ENCODE data around the gene ZNF888.
"Not testable (repeated sequence)": the region's sequence is repeated elsewhere in the genome, so short reads cannot be mapped to it uniquely, and the experiment has no call there.

The ZNF888 gene

DNA sequence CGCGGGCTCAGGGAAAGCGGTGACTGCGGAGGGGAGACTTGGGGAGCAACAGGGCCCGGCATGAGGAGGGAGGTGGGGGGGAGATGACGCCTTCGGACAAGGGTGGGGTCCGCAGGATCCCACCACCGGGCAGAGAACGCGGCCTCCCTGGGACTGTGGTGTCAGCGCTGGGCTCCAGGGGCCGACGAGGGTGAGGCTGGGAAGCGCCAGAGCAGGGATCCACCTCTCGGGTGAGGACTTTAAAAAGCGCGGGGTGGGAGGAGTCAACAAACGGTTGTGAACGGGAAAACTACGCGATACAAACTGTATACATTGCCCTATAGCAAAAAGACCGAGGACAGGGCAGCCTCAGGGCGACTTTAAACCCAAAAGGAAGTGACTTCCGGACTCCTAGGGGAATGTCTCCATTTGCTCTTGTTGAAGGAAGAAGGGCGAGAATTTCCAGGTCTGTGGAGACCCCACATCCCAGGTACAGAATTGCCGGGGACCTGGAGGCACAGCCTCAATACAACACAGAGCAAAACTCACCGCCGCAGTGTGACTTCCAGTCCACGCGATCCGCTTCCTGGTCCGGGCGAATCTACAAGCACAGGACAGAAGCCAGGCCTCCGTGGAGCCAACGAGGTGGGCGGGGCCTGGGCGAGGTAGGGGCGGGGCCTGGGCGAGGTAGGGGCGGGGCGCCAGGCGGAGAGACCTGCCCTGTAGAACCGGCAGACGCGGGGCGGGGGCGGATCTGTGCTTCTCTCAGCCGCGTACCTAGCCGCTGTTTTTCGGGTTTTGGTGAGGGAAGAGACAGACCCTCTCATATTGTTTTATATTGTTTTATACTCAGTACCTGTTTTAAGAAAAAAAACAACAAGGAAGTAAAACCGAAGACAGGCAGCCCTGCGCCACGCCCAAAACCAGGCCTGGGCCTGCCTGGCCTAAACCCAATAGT lies at the start of gene ZNF888:
TSS of gene ZNF888 (minus strand) at position 588 of the 937 bp plus-strand sequence. CDS start 5,555 bp downstream, outside the sequence.
- DNase-seq, result peak; percentile 78

DNA sequence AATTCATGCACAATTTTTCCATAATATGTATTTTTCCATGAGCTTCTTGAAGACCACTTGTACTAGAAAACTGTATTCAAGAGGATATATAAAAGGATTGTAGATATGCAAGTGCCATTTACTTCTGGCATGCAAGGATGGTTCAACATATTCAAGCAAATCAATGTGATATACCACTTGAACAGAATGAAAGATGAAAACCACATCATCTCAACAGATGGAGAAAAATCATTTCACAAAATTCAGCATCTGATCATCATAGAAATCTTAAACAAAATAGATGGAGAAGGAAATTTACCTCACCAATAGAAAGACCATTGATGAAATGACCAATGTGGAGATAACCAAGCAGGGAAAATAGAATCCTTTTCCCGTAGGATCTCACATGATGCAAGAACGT lies 44.5 kb upstream of the ZNF888 start:
- no peak for DNase-seq

DNA sequence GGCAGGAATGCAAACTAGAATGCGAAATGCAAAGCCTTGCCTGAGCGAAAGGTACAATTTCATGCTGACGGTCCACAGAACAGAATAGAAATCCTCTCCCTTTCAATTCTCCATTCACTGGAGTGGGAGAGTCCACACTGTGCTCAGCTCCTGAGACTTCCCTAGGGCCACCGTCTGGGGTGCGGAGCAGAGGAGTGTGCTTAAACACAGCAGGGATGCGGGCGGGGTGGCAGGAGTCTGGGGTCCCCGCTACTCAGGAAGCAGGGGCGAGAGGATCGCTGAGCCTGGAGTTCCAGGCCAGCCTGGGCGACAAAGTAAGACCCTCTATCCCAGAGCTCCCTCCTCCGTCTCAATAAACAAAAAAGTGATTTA lies 40.0 kb upstream of the ZNF888 start:
- DNase-seq, result no peak

DNA sequence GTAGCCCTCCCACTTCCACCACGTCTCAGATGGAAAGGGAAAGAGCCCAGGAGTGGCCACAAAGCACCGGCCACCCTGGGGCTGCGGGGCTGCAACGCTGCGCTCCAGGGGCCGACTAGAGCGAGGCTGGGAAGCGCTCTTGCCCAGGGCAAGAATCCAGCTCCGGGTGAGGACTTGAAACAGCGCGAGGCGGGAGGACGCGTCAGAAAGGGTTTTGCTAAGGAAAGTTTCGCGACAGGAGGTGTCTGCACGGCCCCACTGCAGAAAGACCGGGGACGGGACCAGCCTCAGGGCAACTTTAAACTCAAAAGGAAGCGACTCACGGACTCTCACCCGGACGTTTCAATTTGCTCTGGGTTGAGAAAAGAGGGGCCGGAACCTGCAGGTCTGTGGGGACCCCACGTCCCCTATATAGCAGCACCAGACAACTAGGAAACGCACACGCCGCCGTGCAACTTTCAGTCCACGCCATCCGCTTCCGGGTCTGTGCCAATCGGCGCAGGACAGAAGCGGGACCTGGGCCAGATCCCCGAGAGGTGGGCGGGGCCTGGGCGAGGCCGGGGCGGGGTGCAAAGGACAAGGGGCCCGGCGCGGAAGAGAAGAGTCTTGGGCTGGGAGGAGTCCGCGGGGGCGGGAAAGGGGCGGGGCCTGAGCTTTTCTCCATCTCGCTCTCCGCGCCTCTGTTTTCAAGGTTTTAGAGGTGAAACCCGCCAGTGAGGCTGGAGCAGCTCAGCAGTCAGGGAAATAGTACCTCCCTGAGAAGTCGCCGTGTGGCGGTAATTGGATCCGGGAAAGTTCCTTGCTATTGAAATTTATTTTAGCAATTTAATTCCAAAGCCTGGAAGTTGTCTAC lies 39.4 kb upstream of the ZNF888 start, which contains the start of gene ZNF816:
TSS of gene ZNF816 (minus strand) at position 488 of the 853 bp plus-strand sequence. CDS start 6,792 bp downstream, outside the sequence.
- DNase-seq, result peak; percentile 94

DNA sequence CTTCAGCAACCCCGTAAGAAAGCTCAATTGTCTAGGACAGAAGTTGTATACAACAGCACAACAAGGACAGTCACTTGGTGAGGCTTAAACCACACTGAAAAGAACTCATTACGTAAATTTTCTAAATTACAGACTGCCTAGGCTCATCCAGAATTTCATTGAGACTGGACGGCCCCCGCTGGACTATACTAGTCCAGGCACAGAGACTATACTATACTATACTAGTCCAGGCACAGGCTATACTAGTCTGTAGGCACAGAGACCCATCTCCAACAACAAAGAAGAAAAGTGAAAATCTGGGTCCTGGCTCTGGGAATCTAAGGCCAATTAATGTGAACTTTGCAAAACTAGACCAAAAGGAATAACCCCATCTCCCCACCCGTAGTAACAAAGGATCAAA lies 38.8 kb upstream of the ZNF888 start:
- no peak for DNase-seq

DNA sequence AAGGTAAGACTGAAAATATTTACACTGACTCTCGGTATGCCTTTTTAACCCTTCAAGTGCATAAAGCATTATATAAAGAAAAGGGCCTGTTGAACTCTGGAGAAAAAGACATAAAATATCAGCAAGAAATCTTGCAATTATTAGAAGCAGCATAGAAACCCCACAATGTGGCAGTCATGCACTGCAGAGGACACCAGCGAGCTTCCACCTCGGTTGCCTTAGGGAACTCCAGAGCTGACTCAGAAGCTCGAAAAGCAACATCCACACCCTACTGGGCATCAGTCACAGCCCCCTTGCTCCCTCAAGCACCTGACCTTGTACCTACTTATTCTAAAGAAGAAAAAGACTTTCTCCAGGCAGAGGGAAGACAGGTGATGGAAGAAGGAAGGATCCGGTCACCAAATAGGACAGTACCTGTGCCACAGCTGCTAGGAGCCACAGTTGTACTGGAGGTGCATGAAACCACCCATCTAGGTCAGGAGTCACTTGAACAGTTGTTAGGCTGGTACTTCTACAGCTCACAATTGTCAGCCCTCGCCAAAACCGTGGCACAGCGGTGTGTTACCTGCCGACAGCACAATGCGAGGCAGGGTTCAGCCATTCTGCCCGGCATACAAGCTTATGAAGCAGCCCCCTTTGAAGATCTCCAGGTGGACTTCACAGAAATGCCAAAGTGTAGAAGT lies 36.5 kb upstream of the ZNF888 start:
- DNase-seq, result no peak

DNA sequence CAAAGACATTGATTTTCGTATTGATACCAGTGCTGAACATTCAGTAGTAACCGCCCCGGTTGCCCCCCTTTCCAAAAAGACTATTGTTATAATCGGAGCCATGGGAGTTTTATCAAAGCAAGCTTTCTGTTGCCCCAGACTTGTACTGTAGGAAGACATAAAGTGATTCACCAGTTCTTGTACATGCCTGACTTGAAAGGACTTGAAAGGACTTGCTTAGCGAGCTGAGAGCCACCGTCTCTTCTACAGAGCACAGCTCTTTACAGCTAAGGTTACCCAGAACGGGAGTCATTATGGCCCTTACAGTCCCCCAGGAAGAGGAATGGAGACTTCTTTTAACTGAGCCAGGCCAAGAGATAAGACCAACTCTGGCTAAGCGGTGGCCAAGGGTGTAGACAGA lies 34.4 kb upstream of the ZNF888 start:
- DNase-seq, result no peak

DNA sequence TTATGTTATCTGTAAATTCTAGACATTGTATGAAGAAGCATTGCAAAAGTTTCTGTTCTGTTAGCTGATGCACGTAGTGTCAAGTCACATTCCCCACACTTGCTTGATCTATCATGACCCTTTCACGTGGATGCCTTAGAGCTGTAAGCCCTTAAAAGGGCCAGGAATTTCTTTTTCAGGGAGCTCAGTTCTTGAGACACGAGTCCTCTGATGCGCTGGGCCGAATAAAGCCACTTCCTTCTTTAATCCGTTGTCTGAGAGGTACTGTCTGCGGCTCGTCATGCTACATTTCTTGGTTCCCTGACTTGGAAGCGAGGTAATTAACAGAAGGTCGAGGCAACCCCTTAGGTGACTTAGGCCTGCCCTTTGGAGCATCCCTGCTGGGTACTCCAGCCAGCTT lies 33.7 kb upstream of the ZNF888 start:
- DNase-seq, result no peak

DNA sequence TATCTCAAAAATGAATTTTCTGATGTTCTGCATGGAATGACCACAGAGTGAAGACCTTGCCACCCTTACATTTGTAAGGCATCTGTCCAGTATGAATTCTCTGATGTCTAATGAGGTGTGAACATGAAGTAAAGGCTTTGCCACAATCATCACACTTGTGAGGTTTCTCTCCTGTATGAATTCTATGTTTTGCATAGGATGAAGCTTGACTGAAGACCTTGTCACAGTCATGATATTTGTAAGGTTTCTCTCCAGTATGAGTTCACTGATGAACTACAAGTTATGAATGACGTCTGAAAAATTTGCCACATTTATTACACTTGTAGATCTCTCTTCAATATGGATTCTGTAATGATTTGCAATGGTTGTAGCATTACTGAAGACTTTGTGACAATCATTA lies 26.2 kb upstream of the ZNF888 start:
- DNase-seq, result no peak

DNA sequence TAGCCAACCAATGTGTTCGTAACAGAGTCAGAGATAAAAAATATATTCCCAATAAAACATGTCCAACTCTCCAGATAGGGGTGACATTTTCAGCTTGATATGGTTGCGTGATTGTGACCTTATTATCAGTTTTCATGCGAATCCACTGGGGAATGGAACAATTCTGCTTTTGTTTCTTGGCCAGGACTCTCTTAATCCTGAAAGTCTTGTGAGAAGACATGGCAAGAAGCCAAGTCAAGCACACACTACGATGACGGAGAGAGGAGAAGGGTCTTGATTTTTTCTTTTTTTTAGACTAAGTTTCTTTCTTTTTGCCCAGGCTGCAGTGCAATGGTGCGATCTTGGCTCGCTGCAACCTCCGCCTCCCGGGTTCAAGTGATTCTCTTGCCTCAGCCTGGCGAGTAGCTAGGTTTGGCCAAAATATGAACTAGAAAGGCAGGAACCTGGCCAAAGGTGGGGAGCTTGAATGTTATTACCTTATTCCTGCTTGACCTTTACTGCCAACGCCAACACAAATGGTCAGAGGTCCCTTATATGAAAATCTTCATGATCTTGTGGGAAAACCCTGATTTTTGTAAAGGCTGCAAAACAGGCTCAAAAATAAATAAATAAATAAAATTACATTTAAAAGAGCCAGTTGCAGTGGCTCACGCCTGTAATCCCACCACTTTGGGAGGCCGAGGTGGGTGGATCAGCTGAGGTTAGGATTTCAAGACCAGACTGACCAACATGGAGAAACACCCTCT lies 25.0 kb upstream of the ZNF888 start:
- no peak for DNase-seq

DNA sequence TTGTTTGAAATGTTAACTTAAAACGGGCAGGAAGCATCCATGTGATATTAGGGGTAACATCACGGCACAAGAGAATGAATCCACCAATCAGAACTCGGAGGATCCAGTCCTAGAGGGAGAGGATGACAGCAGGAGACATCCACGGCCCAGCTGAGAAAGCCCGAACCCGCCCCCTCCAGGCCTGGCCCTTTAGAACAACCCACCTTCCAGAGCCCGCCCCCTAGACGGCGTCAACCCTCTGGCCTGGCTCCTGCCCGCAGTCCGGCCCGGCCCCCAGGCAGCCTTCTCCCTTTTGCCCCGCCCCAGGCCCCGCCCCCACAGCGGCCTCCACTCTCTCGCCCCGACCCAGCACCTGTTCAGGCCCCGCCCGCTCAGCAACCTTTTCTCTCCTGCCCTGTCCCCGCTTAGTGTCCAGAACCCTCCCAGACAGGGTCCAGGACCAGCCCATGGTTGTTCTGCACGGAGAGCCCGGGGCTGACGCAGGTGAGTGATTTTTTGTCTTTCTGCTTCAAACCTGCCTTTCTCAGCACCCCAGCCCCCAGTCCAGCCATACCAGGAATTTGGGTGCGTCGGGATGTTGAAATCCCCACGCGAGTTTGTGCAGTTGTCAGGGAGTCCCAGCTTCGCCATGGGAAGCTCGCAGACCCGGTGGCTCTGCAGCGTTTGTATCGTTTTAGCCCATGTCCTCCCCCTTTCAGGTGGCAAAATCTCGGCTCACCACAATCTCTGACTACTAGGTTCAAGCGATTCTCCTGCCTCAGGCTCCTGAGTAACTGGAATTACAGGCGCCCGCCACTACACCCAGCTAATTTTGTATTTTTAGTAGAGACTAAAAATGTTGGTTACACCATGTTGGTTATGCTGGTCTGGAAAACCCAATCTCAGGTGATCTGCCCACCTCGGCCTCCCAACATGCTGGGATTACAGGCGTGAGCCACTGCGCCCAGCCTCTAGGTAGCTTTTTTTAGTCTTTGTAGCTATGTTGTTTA lies 23.4 kb upstream of the ZNF888 start:
- no peak for DNase-seq

DNA sequence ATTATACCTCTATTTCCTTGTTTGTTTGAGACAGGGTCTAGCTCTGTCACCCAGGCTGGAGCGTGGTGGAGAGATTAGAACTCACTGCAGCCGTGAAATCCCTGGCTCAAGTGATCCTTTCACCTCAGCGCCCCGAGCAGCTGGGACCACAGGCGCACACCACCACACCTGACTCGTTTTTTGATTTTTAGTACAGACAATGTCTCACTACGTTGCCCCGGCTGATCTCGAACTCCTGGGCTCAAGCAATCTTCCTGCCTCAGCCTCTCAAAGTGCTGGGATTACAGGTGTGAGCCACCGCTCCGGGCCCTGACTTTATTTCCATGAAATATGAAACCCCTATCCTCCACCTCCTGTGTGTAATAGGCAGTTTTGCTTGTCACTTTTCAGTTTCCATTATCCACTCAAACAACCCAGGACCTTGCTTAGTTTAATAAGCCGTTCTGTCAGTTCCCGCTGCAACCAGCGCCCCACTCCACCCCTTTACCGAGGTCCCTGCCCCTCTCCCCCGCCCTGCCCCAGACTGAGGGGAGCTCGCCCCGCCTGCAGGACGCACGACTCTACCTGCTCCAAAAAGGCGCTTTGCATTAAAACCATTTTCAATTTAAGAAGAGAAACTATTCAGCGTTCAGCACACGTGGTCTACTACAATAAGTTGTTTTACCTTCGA lies 22.6 kb upstream of the ZNF888 start:
- DNase-seq, result no peak

DNA sequence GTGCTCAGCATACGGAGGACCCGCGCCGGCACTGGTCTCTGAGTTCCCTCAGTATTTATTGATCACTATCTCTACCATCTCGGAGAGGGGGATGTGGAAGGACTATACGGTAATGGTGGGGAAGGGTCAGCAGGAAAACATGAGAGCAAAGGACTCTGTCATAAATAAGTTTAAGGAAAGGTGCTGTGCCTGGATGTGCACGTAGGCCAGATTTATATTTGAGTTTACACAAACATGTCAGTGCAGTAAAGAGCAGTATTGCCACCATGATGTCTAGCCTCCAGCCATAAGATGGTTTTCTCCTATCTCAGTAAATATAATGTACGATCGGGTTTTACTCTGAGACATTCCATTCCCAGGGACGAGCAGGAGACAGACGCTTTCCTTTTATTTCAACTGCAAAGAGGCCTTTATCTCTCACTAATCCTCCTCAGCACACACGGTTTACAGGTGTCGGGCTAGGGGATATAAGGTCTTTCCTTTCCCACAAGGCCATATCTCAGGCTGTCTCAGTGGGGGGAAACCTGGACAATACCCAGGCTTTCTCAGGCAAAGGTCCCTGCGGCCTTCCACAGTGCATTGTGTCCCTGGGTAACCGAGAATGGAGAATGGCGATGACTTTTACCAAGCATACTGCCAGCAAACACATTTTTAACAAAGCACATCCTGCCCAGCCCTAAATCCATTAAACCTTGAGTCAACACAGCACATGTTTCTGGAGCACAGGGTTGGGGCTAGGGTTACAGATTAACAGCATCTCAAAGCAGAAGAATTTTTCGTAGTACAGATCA lies 21.7 kb upstream of the ZNF888 start:
- DNase-seq, result not testable (repeated sequence)

DNA sequence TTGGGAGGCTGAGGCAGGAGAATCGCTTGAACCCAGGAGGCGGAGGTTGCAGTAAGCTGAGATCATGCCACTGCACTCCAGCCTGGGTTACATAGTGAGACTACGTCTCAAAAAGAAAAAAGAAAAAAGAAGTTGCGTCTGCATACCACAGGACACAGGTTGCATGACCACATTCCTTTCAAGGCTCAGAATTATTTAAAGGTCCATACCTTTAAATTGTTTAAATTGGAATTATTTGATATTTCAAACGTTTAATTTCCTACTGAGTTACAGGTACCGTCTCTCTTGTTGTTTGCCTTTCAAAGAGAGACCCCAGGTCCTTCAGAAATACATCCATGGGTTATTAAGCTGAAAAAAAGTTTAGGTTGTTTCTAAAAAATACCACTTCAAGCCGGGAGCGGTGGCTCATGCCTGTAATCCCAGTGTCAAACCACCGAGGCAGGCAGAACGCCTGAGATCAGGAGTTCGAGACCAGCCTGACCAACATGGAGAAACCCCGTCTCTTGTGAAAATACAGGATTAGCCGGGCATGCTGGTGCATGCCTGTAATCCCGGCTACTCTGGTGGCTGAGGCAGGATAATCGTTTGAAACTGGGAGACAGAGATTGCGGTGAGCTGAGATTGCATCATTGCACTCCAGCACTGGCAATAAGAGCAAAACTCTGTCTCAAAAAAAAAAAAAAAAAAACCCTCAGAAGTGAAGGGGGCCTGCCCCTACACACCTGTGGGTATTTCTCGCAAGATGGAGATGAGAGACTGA lies 20.8 kb upstream of the ZNF888 start:
- DNase-seq, result no peak

DNA sequence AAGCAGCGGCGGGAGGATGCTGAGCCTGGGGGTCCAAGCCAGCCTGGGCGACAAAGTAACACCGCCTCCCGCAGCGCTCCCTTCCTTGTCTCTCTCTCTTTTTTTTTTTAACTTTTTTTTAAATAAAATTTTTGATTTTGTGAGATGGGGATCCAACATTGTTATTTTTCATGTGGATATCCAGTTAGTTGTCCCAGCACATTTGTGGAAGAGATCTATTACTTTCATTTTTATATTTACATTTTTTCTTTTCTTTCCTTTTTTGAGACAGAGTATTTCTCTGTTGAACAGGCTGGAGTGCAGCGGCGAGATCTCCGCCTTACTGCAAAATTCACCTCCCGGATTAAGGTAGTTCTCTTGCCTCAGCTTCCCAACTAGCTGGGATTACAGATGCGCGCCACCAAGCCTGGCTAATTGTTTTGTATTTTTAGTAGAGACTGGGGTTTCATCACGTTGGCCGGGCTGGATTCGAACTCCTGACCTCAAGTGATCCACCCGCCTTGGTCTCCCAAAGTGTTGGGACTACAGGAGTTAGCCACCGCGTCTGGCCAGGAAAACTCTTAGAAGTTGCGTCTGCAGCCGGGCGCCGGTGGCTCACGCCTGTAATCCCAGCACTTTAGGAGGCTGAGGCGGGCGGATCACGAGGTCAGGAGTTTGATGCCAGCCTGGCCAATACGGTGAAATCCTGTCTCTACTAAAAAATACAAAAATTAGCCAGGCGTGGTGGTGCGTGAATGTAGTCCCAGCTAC lies 20.1 kb upstream of the ZNF888 start:
- DNase-seq, result no peak

DNA sequence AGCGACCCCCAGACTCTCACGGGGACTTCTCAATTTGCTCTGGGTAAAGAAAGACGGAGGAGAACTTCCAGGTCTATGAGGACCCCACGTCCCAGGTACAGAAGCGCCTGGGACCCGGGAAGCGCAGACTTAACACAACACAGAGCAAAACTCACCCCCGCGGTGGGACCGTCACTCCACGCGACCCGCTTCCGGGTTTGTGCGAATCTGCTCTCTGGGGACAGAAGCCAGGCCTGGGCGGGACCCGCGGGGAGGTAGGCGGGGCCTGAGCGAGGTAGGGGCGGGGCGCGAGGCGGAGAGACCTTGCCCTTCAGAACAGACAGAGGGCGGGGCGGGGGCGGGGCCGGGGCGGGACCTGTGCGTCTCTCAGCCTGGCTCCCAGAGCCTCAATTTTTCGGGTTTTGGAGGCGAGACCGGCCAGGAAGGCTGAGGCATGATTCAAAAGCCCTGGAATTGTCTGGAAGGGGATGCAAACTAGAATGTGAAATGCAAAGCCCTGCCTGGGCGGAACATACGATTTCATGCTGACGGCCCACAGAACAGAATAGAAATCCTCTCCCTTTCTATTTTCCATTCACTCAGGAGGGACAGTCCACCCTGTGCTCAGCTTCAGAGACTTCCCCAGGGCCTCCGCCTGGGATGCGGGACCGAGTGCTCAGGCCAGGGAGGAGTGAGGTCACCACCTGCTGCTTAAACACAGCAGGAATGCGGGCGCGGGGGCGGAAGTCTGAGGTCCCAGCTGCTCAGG lies 19.3 kb upstream of the ZNF888 start:
- DNase-seq, result peak; percentile 84

DNA sequence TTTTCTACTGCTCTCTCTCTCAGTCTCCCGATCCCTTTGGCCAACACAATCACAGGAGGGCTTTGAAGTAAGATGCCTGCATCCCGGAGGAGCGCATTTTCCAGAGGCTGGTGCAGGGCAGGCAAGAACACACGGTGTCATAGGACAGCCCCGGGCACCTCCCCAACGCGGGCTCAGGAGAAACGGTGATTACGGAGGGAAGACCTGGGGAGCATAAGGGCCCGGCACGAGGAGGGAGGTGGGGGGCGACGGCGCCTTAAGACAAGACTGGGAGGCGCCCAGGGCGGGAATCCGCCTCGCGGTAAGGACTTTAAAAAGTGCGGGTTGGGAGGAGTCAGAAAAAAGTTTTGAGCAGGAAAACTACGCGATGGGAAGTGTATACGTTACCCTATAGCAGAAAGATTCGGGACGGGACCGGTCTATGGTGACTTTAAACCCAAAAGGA lies 18.7 kb upstream of the ZNF888 start:
- no peak for DNase-seq

All from KG1 (cell line).